ENCODE results near the gene UBQLN3.

GRCh38 chr11:5557751-5558150 lies 48.0 kb upstream of the UBQLN3 start:
- TF ChIP-seq CTCF (IDR thresholded peaks at IDR 0.05; ENCODE audit: poor library complexity, severe bottlenecking) (no peak), REST (IDR thresholded peaks at IDR 0.05; ENCODE audit: borderline replicate concordance) (no peak), RAD21 (conservative IDR thresholded peaks at IDR 0.05) (no peak), EP300 (conservative IDR thresholded peaks at IDR 0.05; ENCODE audit: poor library complexity, severe bottlenecking) (no peak), TAF1 (IDR thresholded peaks at IDR 0.05; ENCODE audit: low read depth) (no peak), POLR2AphosphoS5 (IDR thresholded peaks at IDR 0.05) (no peak), EZH2 (IDR thresholded peaks at IDR 0.05; ENCODE audit: borderline replicate concordance, insufficient read depth, low read length, poor library complexity, severe bottlenecking) (no peak), SMC3 (conservative IDR thresholded peaks at IDR 0.05; ENCODE audit: poor library complexity) (no peak), MXI1 (conservative IDR thresholded peaks at IDR 0.05; ENCODE audit: poor library complexity, severe bottlenecking) (no peak)
